ENCODE results near the gene CNTNAP2.

CNTNAP2 gene

DNA sequence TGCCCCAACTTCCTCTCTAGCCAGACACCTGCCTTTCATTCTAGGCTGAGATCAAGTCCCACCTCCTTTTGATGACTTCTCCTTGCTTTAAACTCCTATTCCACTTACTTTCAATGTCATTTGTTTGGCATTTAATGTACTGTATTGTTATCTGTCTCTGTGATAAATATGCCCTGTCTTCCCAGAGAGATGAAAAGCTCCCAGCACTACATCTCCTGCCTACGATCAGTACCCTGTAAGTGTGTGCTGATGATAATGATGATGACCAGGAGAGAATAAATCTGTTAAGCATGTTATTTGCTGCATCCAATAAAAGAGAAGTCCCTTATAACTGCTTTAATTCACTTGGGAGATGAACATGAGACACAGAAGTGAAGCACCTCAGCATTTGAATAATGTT is 2106.6 kb downstream of the CNTNAP2 start:
- no peak for TF ChIP-seq FOXP2 (optimal IDR thresholded peaks at IDR 0.05; ENCODE audit: control extremely low read depth, extremely low read length, insufficient read depth)
- TF ChIP-seq EZH2 (IDR thresholded peaks at IDR 0.05) = no peak

DNA sequence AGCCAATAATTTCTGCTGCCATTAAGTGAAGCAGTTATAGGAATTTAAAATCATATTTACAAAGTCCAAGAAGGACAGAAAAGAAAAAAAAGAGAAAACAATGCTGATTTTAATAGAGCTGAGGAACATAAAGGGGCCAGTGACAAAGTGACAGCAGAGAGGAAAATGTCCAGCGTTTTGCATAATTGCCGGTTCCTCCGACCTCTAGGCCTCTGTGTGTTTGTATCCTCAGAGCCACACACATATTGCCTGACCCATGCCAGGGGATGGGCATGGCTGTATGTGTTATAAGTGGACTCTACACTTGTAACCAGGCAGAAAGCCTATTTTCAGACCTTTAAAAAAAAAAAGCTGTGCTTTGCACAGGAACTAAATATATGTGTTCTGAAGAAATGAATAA is 2107.1 kb downstream of the CNTNAP2 start:
- Histone ChIP-seq H3K9ac (ENCODE audit: insufficient read length) (no peak overlapping the region), H3K4me3 (no peak overlapping the region), H3K36me3 (ENCODE audit: insufficient read depth, low read length) (no peaks in the 10 kb centered on the region), H3K9me3 (ENCODE audit: low read depth, low read length) (no peaks in the 10 kb centered on the region), H3K27ac (no peak overlapping the region)
- DNase-seq (ENCODE audit: low read depth, low spot score) = no peak
- TF ChIP-seq EZH2 (IDR thresholded peaks at IDR 0.05) = no peak

More for the DNA sequence above, 2106.6 kb downstream of the CNTNAP2 start:
- Histone ChIP-seq H3K9ac (ENCODE audit: insufficient read length) (no peak overlapping the region), H3K4me3 (no peak overlapping the region), H3K9me3 (ENCODE audit: low read depth, low read length) (no peaks in the 10 kb centered on the region), H3K36me3 (ENCODE audit: insufficient read depth, low read length) (no peaks in the 10 kb centered on the region), H3K27ac (no peak overlapping the region)
- DNase-seq (ENCODE audit: low read depth, low spot score) = no peak

DNA sequence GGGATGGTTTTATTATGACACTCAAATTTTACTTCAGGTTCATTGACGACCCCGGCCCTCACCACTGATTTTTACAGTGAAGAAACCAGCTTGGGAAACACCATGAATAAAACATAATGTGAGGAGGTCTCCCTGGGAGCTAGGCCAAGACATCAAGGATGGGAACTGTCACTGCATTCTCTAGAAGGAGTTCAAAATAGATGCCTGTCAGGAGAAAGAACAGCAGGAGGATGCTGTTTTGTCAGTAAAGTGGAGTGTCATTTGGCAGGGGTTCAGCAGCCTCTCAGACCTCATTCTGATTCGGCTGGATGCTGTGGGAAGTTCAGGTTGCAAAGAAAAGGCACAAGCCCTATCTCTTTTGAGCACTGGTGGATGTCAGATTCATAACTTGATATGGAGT is 2113.7 kb downstream of the CNTNAP2 start:
- no peak overlapping the region for H3K4me3 ChIP-seq
- H3K27ac ChIP-seq = no peak overlapping the region
- no peaks in the 10 kb centered on the region for H3K36me3 ChIP-seq (ENCODE audit: insufficient read depth, low read length)
- no peaks in the 10 kb centered on the region for H3K9me3 ChIP-seq (ENCODE audit: low read depth, low read length)
- no peak for DNase-seq (ENCODE audit: low read depth, low spot score)
- no peak overlapping the region for H3K9ac ChIP-seq (ENCODE audit: insufficient read length)
- TF ChIP-seq FOXP2 (optimal IDR thresholded peaks at IDR 0.05; ENCODE audit: control extremely low read depth, extremely low read length, insufficient read depth) = no peak
- no peak for TF ChIP-seq EZH2 (IDR thresholded peaks at IDR 0.05)
- TF ChIP-seq POLR2AphosphoS5 (IDR thresholded peaks at IDR 0.05; ENCODE audit: borderline replicate concordance, low read depth, low read length) = no peak

DNA sequence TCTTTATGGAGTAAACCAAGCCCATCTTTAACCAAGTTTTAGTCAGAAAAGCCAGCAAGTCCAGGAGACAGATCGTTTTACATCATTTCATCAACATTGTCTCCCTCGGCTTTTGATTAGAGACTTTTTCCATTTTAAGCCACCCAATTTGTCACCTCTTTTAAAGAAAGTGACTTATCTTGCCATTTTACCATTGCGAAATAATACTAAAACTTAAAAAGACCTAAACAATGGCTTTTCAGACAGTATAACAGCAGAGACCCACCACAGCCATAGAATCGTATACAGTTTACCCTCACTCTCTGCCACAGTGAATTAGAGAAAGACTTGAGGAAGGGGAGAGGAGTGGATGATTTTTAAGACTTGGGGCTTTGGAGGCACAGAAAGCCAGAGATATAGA is 2114.3 kb downstream of the CNTNAP2 start:
- no peak for DNase-seq (ENCODE audit: low read depth, low spot score)

DNA sequence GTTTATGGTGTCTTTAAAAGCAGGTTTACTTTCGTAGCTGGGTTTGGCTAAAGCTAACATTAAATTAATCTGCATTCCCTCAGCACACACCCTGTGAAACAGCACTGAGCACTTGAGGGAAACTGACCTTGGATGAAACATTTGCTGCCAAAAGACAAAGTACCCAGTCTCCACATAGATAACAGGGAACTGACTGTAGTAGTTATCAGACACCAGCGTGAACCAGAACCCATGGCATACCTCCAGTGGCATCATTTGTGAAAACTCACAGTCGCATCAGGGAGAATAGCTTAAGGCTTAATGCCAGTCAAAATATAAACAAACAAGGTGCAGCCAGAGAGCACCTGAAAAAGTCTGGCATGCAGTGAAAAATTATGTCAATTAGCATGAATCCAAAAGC is 2116.2 kb downstream of the CNTNAP2 start:
- Histone ChIP-seq H3K4me3 (no peak overlapping the region), H3K27ac (no peak overlapping the region), H3K36me3 (ENCODE audit: insufficient read depth, low read length) (no peaks in the 10 kb centered on the region), H3K9me3 (ENCODE audit: low read depth, low read length) (no peaks in the 10 kb centered on the region), H3K9ac (ENCODE audit: insufficient read length) (no peak overlapping the region)
- no peak for DNase-seq (ENCODE audit: low read depth, low spot score)
- no peak for TF ChIP-seq POLR2AphosphoS5 (IDR thresholded peaks at IDR 0.05; ENCODE audit: borderline replicate concordance, low read depth, low read length)
- no peak for TF ChIP-seq FOXP2 (optimal IDR thresholded peaks at IDR 0.05; ENCODE audit: control extremely low read depth, extremely low read length, insufficient read depth)
- TF ChIP-seq EZH2 (IDR thresholded peaks at IDR 0.05) = no peak

More for the DNA sequence above, 2114.3 kb downstream of the CNTNAP2 start:
- Histone ChIP-seq H3K9me3 (ENCODE audit: low read depth, low read length) (no peaks in the 10 kb centered on the region), H3K36me3 (ENCODE audit: insufficient read depth, low read length) (no peaks in the 10 kb centered on the region), H3K9ac (ENCODE audit: insufficient read length) (no peak overlapping the region), H3K4me3 (no peak overlapping the region), H3K27ac (no peak overlapping the region)
- TF ChIP-seq EZH2 (IDR thresholded peaks at IDR 0.05) (no peak), POLR2AphosphoS5 (IDR thresholded peaks at IDR 0.05; ENCODE audit: borderline replicate concordance, low read depth, low read length) (no peak), FOXP2 (optimal IDR thresholded peaks at IDR 0.05; ENCODE audit: control extremely low read depth, extremely low read length, insufficient read depth) (no peak)

DNA sequence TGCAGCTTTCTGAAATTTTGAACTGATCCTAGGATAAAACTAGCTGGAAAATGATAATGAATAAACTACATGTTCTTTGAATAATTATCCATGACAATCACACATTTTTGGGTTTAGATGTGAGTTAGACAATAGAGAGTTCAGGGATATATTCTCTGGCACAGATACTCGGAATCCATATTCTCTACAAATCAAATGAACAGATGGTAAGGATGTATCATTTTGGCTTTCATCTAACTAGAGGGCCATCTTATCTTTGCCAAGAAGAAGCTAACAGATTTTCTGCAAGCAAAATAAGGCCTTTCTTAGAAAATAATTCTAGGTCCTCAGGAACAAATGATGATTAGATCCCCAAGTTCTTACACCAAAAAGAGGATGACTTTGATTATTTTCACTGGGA is 2118.1 kb downstream of the CNTNAP2 start:
- Histone ChIP-seq H3K9ac (ENCODE audit: insufficient read length) (no peak overlapping the region), H3K27ac (no peak overlapping the region), H3K4me3 (no peak overlapping the region), H3K9me3 (ENCODE audit: low read depth, low read length) (no peaks in the 10 kb centered on the region), H3K36me3 (ENCODE audit: insufficient read depth, low read length) (no peaks in the 10 kb centered on the region)
- no peak for DNase-seq (ENCODE audit: low read depth, low spot score)
- TF ChIP-seq POLR2AphosphoS5 (IDR thresholded peaks at IDR 0.05; ENCODE audit: borderline replicate concordance, low read depth, low read length) (no peak), EZH2 (IDR thresholded peaks at IDR 0.05) (no peak), FOXP2 (optimal IDR thresholded peaks at IDR 0.05; ENCODE audit: control extremely low read depth, extremely low read length, insufficient read depth) (no peak)

DNA sequence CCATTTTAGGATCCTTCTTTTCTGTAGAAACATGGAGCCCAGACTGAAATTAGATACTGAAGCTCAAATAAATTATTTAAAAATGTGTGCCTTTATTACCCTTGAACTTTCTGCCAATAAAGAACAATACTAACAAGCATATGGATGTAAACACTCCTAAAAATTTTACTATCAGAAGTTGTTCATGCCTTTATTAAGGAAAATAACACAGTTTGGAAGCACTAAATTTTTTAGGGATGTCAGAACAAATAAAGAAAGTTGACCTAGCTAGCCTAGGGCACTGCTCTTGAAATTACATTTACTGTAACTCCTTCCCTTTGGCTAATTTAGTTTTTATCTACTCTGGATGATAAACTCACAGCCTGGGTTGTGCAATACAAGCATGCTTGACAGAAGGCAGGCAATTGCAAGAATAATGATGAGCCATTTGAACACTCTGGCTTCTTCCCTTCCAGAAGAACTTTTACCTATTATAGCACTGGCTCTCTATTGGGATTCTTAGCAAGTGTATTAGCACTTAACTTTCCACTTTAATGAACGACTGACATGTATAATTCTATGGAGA is 2122.2 kb downstream of the CNTNAP2 start:
- Histone ChIP-seq H3K36me3 (ENCODE audit: insufficient read depth, low read length) (no peaks in the 10 kb centered on the region), H3K4me3 (no peak overlapping the region), H3K27ac (peak overlapping the region; percentile 32; the same call in 1 of the 2 replicates), H3K9ac (ENCODE audit: insufficient read length) (no peak overlapping the region), H3K9me3 (ENCODE audit: low read depth, low read length) (no peaks in the 10 kb centered on the region)
- DNase-seq (ENCODE audit: low read depth, low spot score) = peak; percentile 66
- no peak; the same call in 1 of the 2 replicates for TF ChIP-seq POLR2AphosphoS5 (IDR thresholded peaks at IDR 0.05; ENCODE audit: borderline replicate concordance, low read depth, low read length)
- TF ChIP-seq FOXP2 (optimal IDR thresholded peaks at IDR 0.05; ENCODE audit: control extremely low read depth, extremely low read length, insufficient read depth) = no peak
- TF ChIP-seq EZH2 (IDR thresholded peaks at IDR 0.05) = no peak

DNA sequence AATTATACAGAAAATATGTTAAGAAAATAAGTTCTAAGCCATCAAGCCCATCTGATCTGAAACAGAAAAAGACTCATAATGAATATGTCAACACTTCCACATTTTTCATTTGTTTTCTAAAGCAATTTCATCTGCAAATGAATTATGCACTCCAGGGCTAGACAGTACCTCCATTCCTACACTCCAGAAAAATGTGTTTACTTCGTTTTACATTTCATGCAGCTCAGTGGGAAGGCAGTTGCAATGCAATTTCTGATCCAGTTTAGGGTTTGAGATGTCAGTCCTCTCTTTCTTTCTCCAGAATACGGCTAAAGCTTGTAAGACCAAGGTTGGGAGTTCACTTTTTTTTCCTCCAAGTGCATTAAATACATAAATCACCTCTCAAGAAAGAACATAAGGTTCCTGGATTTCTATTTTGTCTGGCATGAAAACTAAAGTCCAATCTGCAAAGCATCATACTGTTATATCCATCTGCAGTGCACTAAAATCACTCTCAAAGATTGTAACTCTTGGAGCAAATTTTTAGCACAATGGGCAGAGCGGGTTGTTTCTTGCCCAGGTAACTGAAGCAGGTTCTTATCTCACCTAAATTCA is 2125.2 kb downstream of the CNTNAP2 start:
- Histone ChIP-seq H3K9ac (ENCODE audit: insufficient read length) (no peak overlapping the region), H3K36me3 (ENCODE audit: insufficient read depth, low read length) (no peaks in the 10 kb centered on the region), H3K9me3 (ENCODE audit: low read depth, low read length) (no peaks in the 10 kb centered on the region), H3K4me3 (no peak overlapping the region), H3K27ac (no peak overlapping the region)
- no peak for TF ChIP-seq POLR2AphosphoS5 (IDR thresholded peaks at IDR 0.05; ENCODE audit: borderline replicate concordance, low read depth, low read length)
- TF ChIP-seq EZH2 (IDR thresholded peaks at IDR 0.05) = no peak
- TF ChIP-seq FOXP2 (optimal IDR thresholded peaks at IDR 0.05; ENCODE audit: control extremely low read depth, extremely low read length, insufficient read depth) = no peak
- DNase-seq (ENCODE audit: low read depth, low spot score) = no peak

DNA sequence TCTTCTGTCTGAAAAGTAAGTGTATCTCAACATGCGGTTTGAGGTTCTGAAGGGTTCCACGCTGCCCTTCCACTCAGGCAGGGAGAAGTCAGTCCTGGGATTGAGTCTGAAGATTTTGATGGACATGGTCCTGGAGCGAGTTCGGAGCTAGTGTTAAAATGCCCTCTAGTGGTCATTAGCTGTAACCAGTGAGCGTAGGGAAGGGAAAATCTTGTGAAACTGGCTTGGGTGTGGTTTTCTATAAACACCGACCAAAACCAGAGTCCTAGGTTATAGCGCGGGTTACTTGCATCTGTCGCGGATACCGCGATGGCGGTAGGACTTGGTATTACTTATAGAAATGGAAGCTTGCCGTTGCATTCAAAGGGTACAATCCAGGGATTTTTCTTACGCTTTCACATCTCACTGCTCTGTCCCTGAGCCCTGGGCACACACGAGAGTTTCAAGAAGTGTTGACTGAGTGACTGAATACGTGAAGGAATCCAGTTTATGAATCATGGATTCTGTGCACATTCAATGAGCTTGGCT is 2125.8 kb downstream of the CNTNAP2 start:
- Histone ChIP-seq H3K27ac (no peak overlapping the region), H3K9ac (ENCODE audit: insufficient read length) (no peak overlapping the region), H3K36me3 (ENCODE audit: insufficient read depth, low read length) (no peaks in the 10 kb centered on the region), H3K9me3 (ENCODE audit: low read depth, low read length) (no peaks in the 10 kb centered on the region), H3K4me3 (no peak overlapping the region)
- DNase-seq (ENCODE audit: low read depth, low spot score) = no peak
- TF ChIP-seq EZH2 (IDR thresholded peaks at IDR 0.05) (no peak), FOXP2 (optimal IDR thresholded peaks at IDR 0.05; ENCODE audit: control extremely low read depth, extremely low read length, insufficient read depth) (peak; percentile 23)
